Endometrium (tissue), 2 donors: ENCODE results near the gene ZNF638.

ENCODE experiments used
- FAIRE-seq: peaks from 2 replicates; lab custom pipeline; 2012; peaks lifted over from hg19 to GRCh38; lab: Jason Lieb, UNC
- donor health status: control.
- donor health status: control.

The ZNF638 gene

GRCh38 chr2:71336802-71337201 is 5.2 kb downstream of the ZNF638 start:
- no peak for FAIRE-seq

- FAIRE-seq, result peak; percentile 74
Measured at GRCh38 chr2:71337776-71338175, 6.2 kb downstream of the ZNF638 start.

- no peak for FAIRE-seq
Measured at GRCh38 chr2:71339685-71340084, 8.1 kb downstream of the ZNF638 start.

- FAIRE-seq, result no peak
Measured at GRCh38 chr2:71340176-71340575, 8.6 kb downstream of the ZNF638 start.

GRCh38 chr2:71341645-71342044 is 10.1 kb downstream of the ZNF638 start:
- peak; percentile 53 for FAIRE-seq

GRCh38 chr2:71346065-71346464 is 14.5 kb downstream of the ZNF638 start:
- no peak for FAIRE-seq

- no peak for FAIRE-seq
Measured at GRCh38 chr2:71347517-71347916, 15.9 kb downstream of the ZNF638 start.

- no peak for FAIRE-seq
Measured at GRCh38 chr2:71348302-71348701, 16.7 kb downstream of the ZNF638 start.

GRCh38 chr2:71353248-71353647 is 21.7 kb downstream of the ZNF638 start:
- no peak for FAIRE-seq

GRCh38 chr2:71358931-71359671 is 27.5 kb downstream of the ZNF638 start:
- FAIRE-seq, result no peak

GRCh38 chr2:71360434-71360975 is 28.9 kb downstream of the ZNF638 start:
- no peak for FAIRE-seq

GRCh38 chr2:71361631-71362030 is 30.0 kb downstream of the ZNF638 start:
- FAIRE-seq, result no peak

- no peak for FAIRE-seq
Measured at GRCh38 chr2:71362447-71362846, 30.9 kb downstream of the ZNF638 start.

- no peak for FAIRE-seq
Measured at GRCh38 chr2:71370015-71370414, 38.4 kb downstream of the ZNF638 start.

GRCh38 chr2:71372042-71372441 is 40.5 kb downstream of the ZNF638 start:
- no peak for FAIRE-seq

- FAIRE-seq, result no peak
Measured at GRCh38 chr2:71379086-71379485, 47.5 kb downstream of the ZNF638 start.

- no peak for FAIRE-seq
Measured at GRCh38 chr2:71380665-71381064, 49.1 kb downstream of the ZNF638 start.

- no peak for FAIRE-seq
Measured at GRCh38 chr2:71385012-71385411, 53.4 kb downstream of the ZNF638 start.

- no peak for FAIRE-seq
Measured at GRCh38 chr2:71388214-71388613, 56.6 kb downstream of the ZNF638 start.

- no peak for FAIRE-seq
Measured at GRCh38 chr2:71389384-71390072, 57.9 kb downstream of the ZNF638 start.

GRCh38 chr2:71393216-71393615 is 61.6 kb downstream of the ZNF638 start:
- FAIRE-seq, result no peak

- no peak for FAIRE-seq
Measured at GRCh38 chr2:71395471-71395870, 63.9 kb downstream of the ZNF638 start.

- no peak for FAIRE-seq
Measured at GRCh38 chr2:71402427-71402826, 70.8 kb downstream of the ZNF638 start.

GRCh38 chr2:71409611-71410010 is 78.0 kb downstream of the ZNF638 start:
- FAIRE-seq, result no peak
